ENCODE data around the gene PDHB.

- TF ChIP-seq CTCF (IDR thresholded peaks at IDR 0.05; ENCODE audit: low read depth, low read length, missing input control) (no peak), JUND (IDR thresholded peaks at IDR 0.05) (no peak), SP1 (IDR thresholded peaks at IDR 0.05) (no peak), RAD21 (IDR thresholded peaks at IDR 0.05) (no peak), YY1 (IDR thresholded peaks at IDR 0.05) (no peak), MAX (IDR thresholded peaks at IDR 0.05) (no peak), RXRA (IDR thresholded peaks at IDR 0.05) (no peak), ZBTB33 (IDR thresholded peaks at IDR 0.05) (no peak)
Observed at GRCh38 chr3:58452176-58452575, 18.5 kb upstream of the PDHB start.

Data from liver (tissue), 3 donors.